ENCODE data around the gene TTLL6.
"Not testable (repeated sequence)": the region's sequence is repeated elsewhere in the genome, so short reads cannot be mapped to it uniquely, and the experiment has no call there.

TTLL6 gene

GRCh38 chr17:48816774-48817590 is at the start of gene TTLL6:
TSS of gene TTLL6 (minus strand) at chr17:48817229. CDS start at chr17:48817072, 157 bp downstream.
- peak in 1 of 2 donors; percentile 14 for DNase-seq

DNA sequence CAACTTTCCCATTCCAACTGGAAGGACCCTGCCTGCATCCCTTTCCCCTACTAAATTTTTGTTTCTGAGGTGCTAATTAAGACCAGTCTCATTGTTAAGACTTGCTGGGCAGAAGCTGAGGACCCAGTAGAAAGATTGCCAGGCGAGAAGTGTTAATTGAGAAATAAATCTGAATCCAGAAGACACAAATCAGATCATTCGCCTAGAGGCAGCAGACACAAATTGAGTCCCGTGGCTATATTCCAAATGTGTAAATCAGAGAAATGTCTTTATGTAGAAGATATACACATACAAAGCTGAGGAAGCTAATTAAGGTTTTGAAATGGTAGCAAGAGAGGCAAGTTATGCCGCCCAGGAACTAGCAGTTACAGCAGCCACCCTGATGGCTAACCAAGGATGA is 43.4 kb upstream of the TTLL6 start:
- DNase-seq, result no peak

- no peak for DNase-seq
Observed at GRCh38 chr17:48860034-48860433, 43.0 kb upstream of the TTLL6 start.

DNA sequence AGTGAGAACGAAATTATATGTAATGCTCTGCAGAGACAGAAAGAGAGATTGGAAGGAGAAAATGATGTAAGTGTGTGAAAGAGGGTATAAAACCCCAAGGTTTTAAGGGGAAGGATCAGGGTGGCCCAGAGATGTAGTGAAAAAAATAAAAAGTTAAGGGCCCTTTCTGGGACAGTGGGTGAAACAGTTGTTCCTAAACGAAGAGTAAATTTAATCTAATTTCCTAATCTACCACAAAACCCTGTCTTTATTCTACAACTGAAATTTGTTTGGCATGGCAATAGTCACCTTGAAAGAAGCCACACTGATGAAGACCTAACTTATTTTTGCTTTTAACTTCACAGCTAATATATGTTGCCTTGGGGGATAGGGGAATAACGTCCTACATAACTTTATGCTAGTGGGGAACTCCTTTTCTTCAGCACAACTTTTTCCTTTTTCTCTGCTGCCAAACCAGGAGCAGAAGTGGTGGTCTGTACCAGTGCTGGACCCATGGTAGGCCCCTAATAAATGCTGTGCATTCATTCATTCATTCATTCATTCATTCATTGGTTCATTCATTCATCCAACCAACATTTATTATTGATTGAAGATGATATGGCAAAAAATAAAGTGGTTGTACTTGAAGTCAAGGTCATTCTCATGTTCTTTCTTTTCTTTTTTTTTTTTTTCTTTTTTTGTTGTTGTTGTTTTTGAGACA is 39.2 kb upstream of the TTLL6 start:
- DNase-seq, result no peak

DNA sequence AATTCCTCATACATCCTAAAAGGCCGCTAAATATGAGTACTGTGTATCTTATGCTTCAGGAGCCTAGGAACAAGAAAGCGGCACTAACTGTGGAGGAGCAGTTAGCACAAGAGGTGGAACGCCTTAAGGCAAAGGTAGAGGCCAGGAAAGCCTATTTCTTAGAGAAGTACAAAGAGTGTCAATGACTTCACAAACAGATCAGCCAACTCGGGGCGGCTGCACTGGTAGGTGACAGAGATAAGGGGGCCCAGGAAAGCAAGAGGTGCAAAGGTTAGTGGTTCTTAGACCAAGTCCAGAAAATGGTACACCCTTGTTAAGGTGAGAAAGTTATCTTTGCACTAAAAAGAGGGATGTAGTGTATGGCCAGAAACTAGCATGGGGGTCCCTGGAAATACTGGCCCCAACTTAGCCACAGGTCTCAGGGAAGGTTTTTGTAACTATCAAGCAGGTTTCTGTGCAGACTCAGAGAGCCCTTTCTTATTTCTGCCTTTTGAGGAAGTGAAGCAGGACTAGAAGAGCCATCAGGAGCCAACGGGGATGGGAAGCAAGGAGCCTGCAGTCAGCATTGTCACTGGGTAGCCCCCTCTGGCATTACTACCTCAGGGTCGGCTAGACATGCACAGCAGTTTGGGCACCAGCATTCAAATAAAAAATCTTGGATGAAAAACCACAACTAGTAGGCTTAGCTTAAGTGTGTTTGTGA is 37.9 kb upstream of the TTLL6 start:
- no peak for DNase-seq

DNA sequence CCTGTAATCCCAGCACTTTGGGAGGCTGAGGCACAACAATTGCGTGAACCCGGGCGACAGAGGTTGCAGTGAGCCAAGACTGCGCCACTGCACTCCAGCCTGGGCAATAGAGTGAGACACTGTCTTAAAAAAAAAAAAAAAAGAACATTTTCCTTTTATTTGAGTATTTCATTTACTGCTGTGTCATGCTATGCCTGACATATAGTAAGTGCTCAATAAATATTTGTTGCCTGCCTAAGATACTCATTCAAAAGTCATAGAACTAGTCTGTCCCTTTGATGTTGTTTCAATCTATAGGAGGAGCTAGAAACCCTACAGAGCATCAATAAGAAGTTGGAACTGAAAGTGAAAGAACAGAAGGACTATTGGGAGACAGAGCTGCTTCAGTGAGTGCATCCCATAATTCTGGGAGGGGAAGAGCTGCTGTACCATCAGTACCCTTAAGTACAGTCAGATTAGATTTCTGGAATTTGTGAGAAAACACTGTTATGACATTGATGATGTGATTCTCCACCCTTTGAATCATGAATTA is 33.8 kb upstream of the TTLL6 start:
- DNase-seq, result peak in 1 of 2 donors; percentile 20

GRCh38 chr17:48843187-48843900 is 26.3 kb upstream of the TTLL6 start:
- DNase-seq, result no peak

DNA sequence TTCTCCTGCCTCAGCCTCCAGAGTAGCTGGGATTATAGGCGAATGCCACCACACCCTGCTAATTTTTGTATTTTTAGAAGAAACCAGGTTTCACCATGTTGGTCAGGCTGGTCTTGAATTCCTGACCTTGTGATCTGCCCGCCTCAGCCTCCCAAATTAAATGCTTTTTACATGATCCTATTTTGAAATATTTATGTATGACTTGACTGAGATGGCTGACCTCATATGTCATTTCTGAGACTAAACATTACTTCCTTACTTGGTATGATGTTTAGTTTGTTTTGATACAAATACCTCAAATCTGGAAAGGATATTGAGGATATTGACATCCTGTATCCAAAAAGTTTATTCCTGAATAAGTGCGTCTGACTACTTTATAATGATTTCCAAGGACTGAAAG is 25.7 kb upstream of the TTLL6 start:
- no peak for DNase-seq

DNA sequence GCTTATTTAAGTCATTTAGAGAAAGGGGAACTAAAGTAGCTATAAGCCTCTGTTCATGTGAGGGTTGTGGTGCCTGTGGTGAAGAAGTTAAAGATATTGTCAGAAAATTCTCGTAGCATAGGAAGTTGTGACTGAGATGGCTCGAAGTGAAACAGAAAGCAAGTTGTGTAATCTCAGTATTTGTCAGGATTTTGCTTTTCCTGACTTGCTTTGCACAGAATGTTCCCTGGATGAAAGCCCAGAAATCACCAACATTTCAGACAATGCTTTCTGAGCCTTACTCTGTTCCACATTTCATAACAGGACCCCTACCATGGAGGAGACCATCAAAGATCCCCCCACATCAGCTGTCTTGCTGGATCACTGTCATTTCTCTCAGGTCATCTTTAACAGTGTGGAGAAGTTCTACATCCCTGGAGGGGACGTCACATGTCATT is 24.4 kb upstream of the TTLL6 start:
- DNase-seq, result peak in 1 of 2 donors; percentile 95

- no peak for DNase-seq
Observed at GRCh38 chr17:48840441-48840840, 23.4 kb upstream of the TTLL6 start.

- DNase-seq, result peak in 1 of 2 donors; percentile 52
Observed at GRCh38 chr17:48837458-48837857, 20.4 kb upstream of the TTLL6 start.

GRCh38 chr17:48835971-48836370 is 18.9 kb upstream of the TTLL6 start:
- no peak for DNase-seq

- no peak for DNase-seq
Observed at GRCh38 chr17:48834973-48835372, 17.9 kb upstream of the TTLL6 start.

GRCh38 chr17:48831549-48831883 is 14.5 kb upstream of the TTLL6 start:
- DNase-seq, result no peak

- DNase-seq, result peak; percentile 60 to 82
Observed at GRCh38 chr17:48830840-48831548, 14.0 kb upstream of the TTLL6 start, which contains the start of gene CALCOCO2. TSS of gene CALCOCO2 (plus strand) at chr17:48831035. CDS start at chr17:48841708, 10,673 bp downstream.

GRCh38 chr17:48825446-48826381 is 8.7 kb upstream of the TTLL6 start:
- no peak for DNase-seq

- not testable (repeated sequence) for DNase-seq
Observed at GRCh38 chr17:48820936-48821335, 3.9 kb upstream of the TTLL6 start.

DNA sequence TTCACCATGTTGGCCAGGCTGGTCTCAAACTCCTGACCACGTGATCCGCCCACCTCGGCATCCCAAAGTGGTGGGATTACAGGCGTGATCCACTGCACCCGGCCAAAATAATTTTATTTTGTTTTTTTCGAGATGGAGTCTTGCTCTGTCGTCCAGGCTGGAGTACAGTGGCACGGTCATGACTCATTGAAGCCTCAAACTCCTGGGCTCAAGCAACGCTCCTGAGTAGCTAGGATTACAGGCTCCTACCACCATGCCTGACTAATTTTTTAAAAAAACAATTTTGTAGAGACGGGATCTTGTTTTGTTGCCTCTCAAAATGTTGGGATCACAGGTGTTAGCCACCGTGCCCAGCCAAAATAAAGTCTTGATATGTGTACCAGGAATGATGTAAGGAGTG is 2.4 kb upstream of the TTLL6 start:
- no peak for DNase-seq

- no peak for DNase-seq
Observed at GRCh38 chr17:48818361-48818841, 1.4 kb upstream of the TTLL6 start.

GRCh38 chr17:48816438-48816773 is 623 bp downstream of the TTLL6 start:
- no peak for DNase-seq

DNA sequence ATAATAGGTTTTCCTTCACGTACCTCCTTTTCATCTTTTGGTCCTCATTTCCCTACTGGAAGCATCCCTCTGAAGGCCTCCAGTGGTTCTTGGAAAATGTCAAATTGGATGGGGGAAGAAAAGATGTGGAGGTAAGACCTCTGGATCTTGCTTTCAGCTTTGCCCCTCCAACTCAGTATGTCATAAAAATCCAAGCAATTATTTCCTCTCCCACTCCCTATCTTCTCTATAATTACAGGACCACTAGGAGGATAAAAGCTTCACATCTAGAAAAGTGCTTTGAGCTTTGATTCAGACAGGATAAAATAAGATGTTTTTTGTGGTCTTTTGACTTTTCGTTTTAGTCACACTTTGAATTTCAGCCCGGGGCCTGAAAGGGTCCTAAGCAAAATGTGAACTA is 1.7 kb downstream of the TTLL6 start:
- DNase-seq, result no peak
